HG02678 (cell line): ENCODE data around the gene CORO1A.
"Not testable (repeated sequence)": the region's sequence is repeated elsewhere in the genome, so short reads cannot be mapped to it uniquely, and the experiment has no call there.

Experiments
- ATAC-seq: cut with Tn5 transposase; IDR thresholded peaks from one replicate; pipeline ENCODE4 v1.9.1; 2021; ENCODE audit warnings: mild to moderate bottlenecking, moderate library complexity; ENCODE audit not compliant: unreplicated experiment

The CORO1A gene

GRCh38 chr16:30199049-30199448 lies 15.6 kb downstream of the CORO1A start, which contains the start of gene SULT1A3:
TSS of gene SULT1A3 (plus strand) at chr16:30199255. CDS start at chr16:30200729, 1,474 bp downstream.
- not testable (repeated sequence) for ATAC-seq

GRCh38 chr16:30199608-30200343 lies 16.4 kb downstream of the CORO1A start:
- not testable (repeated sequence) for ATAC-seq

- ATAC-seq = not testable (repeated sequence)
These were observed 22.3 kb downstream of the CORO1A start for GRCh38 chr16:30205541-30206236.

GRCh38 chr16:30206252-30206651 lies 22.9 kb downstream of the CORO1A start:
- ATAC-seq = not testable (repeated sequence)

- ATAC-seq = not testable (repeated sequence)
These were observed 23.8 kb downstream of the CORO1A start for GRCh38 chr16:30207063-30207704.

GRCh38 chr16:30209032-30209431 lies 25.6 kb downstream of the CORO1A start:
- ATAC-seq = not testable (repeated sequence)

GRCh38 chr16:30211414-30211813 lies 28.0 kb downstream of the CORO1A start:
- ATAC-seq = not testable (repeated sequence)

- ATAC-seq = not testable (repeated sequence)
These were observed 33.7 kb downstream of the CORO1A start for GRCh38 chr16:30217082-30217481.
